ENCODE measurements around the gene PDE8A.

DNA sequence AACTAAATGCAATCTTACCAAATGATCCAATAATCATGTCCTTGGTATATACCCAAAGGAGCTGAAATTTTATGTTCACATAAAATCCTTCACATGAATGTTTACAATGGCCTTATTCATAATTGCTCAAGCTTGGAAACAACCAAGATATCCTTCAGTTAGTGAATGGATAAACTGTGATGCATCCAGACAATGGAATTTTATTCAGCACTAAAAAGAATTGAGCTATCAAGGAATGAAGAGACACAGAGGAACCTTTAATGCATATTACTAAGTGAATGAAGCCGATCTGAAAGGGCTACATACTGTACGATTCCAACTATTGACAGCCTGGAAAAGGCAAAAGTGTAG is 168.4 kb downstream of the PDE8A start:
- TF ChIP-seq CTCF (IDR thresholded peaks at IDR 0.05; ENCODE audit: poor library complexity) (no peak), EZH2 (IDR thresholded peaks at IDR 0.05; ENCODE audit: borderline replicate concordance) (no peak)
